ENCODE results near the gene PGK1.
"Not testable (repeated sequence)": the region's sequence is repeated elsewhere in the genome, so short reads cannot be mapped to it uniquely, and the experiment has no call there.

PGK1 gene

DNA sequence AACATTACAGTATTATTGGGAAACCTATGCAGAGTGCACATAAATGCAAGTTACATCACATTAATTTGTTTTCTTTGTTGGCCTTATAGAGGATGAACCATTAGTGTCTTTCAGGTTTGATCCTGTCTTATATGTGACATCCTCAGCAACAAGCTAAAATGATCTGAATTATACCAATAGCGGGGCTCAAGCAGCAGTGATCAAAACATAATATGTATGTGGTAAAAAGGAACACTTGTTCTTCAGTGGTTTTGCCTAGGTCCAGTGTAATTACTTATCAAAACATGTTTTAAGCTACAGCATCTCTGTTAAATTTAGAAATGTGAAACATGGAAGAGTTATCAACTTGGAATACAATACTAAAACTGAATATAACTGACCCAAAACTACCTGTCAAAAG is 26.3 kb downstream of the PGK1 start:
- Histone ChIP-seq H3K9me3 (ENCODE audit: control insufficient read depth in 2 of 2, low read length in 2 of 2) (no peaks in the 10 kb centered on the region), H3K27me3 (ENCODE audit: control insufficient read depth in 2 of 2, insufficient read depth in 2 of 2, low read length in 2 of 2) (no peaks in the 10 kb centered on the region), H3K9ac (ENCODE audit: low read depth in 1 of 2, low read length in 2 of 2) (no peak overlapping the region), H3K4me3 (ENCODE audit: low read length in 2 of 2) (no peak overlapping the region), H3K4me1 (ENCODE audit: control insufficient read depth in 2 of 2, insufficient read depth in 2 of 2, low read length in 2 of 2) (no peaks in the 10 kb centered on the region), H3K36me3 (ENCODE audit: control insufficient read depth in 2 of 2, insufficient read depth in 2 of 2, low read length in 2 of 2) (peaks cover 6 to 25% of the 10 kb centered on the region in 2 donors), H3K27ac (ENCODE audit: low read depth in 2 of 2, low read length in 2 of 2) (no peak overlapping the region)

DNA sequence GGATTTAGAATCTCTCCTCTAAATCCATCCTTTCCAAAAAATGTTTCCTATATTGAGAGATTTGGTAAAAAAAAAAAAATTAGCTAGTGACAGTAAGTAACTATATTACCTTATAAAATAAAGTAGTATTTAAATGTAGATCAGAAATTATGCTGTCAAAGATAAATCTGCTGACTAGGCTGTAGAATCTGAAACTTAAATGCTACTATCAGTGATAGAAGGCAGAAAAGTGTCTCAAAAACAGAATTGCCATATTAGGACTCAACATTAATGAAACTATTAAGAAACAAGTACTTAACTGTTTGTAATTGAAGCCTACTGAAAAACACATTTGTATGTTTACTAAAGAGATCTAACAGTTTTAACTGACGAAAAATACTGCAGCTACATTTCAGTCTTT is 27.1 kb downstream of the PGK1 start:
- H3K4me3 ChIP-seq (ENCODE audit: low read length in 2 of 2): no peak overlapping the region
- H3K4me1 ChIP-seq (ENCODE audit: control insufficient read depth in 2 of 2, insufficient read depth in 2 of 2, low read length in 2 of 2): no peaks in the 10 kb centered on the region
- H3K27ac ChIP-seq (ENCODE audit: low read depth in 2 of 2, low read length in 2 of 2): no peak overlapping the region
- peaks cover 6 to 18% of the 10 kb centered on the region in 2 donors for H3K36me3 ChIP-seq (ENCODE audit: control insufficient read depth in 2 of 2, insufficient read depth in 2 of 2, low read length in 2 of 2)
- no peaks in the 10 kb centered on the region for H3K9me3 ChIP-seq (ENCODE audit: control insufficient read depth in 2 of 2, low read length in 2 of 2)
- no peak overlapping the region for H3K9ac ChIP-seq (ENCODE audit: low read depth in 1 of 2, low read length in 2 of 2)
- no peaks in the 10 kb centered on the region for H3K27me3 ChIP-seq (ENCODE audit: control insufficient read depth in 2 of 2, insufficient read depth in 2 of 2, low read length in 2 of 2)

DNA sequence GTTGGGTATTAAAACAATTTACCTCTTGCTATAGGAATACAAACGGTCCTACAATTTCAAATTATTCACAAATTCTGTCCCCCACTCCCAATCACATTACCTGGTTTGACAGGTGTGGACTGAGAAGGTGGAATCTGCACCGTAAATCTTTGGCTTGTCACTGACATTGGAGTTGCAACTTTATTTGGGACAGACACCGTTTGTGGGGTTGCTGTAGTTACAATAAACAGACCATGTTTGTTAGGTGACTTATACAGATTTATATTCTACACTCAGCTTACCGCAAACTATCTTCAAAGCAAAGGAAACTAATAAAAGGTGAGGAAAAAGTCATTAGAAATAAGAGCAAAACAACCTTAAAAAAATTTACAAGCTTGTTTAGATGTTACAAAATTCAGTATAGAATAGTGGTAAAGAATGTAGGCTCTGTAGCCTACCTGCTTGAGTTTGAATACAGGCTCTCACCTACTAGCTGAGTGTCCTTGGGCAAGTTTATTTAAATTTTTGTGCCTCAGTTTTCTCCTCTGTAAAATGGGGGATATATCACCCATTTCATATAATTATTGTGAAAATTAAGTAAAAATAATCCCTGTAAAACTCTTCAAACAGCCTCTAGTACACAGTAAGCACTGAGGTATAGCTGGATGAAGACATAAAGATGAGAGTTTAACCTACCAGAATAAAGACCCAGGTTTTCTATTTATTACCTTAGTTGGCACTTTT is 29.4 kb downstream of the PGK1 start:
- Histone ChIP-seq H3K4me3 (ENCODE audit: low read length in 2 of 2) (no peak overlapping the region), H3K9ac (ENCODE audit: low read depth in 1 of 2, low read length in 2 of 2) (no peak overlapping the region), H3K9me3 (ENCODE audit: control insufficient read depth in 2 of 2, low read length in 2 of 2) (no peaks in the 10 kb centered on the region), H3K36me3 (ENCODE audit: control insufficient read depth in 2 of 2, insufficient read depth in 2 of 2, low read length in 2 of 2) (peaks cover 6 to 14% of the 10 kb centered on the region in 2 donors), H3K27ac (ENCODE audit: low read depth in 2 of 2, low read length in 2 of 2) (no peak overlapping the region), H3K27me3 (ENCODE audit: control insufficient read depth in 2 of 2, insufficient read depth in 2 of 2, low read length in 2 of 2) (no peaks in the 10 kb centered on the region), H3K4me1 (ENCODE audit: control insufficient read depth in 2 of 2, insufficient read depth in 2 of 2, low read length in 2 of 2) (no peaks in the 10 kb centered on the region)

DNA sequence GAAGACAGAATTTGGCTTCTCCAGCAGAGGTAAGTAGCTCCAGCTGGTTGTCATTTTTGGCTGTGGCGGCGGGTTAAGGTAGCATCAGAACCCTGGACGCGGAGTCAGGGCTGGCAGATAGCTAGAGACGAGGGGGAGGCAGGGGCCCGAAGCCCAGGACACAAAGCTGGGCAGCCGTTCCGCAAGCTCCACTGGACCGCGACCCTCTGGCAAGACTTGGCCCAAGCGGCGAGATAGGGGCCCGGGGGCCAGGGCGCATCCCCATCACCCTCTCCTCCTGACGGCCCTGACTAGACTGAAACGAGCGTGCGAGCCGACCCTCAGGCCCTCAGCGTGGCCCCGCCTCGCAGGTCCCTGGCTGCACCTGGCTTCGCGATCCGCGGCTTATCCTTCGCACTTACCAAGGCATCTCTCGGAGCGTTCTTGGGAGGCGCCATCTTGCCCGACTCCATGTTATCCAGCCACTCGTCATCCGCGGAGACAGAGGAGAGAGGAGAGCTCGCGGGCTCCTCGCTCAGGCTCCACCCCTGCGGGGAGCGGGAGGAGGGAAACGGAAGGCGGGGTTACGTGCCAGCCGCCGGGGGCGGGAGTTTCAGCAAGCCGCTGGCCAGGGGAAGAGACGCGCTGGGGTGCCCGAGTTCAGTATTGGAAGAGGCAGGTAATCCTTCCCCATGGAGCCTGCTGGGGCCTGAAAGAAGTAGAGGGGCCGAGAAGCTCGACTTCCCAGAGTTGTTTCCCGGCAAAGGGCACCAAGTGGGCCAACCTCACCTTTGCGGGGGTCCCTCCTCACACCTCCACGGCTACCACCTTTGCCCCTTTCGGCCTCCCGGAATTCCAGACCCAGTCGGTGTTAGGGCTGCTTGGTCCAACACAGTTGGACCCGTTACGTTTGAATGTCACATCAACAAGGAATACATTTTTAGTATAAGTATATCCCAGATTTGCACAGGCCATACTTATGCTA is 35.4 kb downstream of the PGK1 start, which contains the start of gene TAF9B:
TAF9B (minus strand) TSS at position 491 of the 964 bp plus-strand sequence; CDS start at position 452, 39 bp downstream.
- peak within 1 kb of the TSS; percentile 24 to 66 for H3K9ac ChIP-seq (ENCODE audit: low read depth in 1 of 2, low read length in 2 of 2)
- H3K36me3 ChIP-seq (ENCODE audit: control insufficient read depth in 2 of 2, insufficient read depth in 2 of 2, low read length in 2 of 2): no peaks in the 10 kb centered on the region
- H3K4me3 ChIP-seq (ENCODE audit: low read length in 2 of 2): peak within 1 kb of the TSS; percentile 76 to 78
- no peaks in the 10 kb centered on the region for H3K9me3 ChIP-seq (ENCODE audit: control insufficient read depth in 2 of 2, low read length in 2 of 2)
- H3K27me3 ChIP-seq (ENCODE audit: control insufficient read depth in 2 of 2, insufficient read depth in 2 of 2, low read length in 2 of 2): no peaks in the 10 kb centered on the region
- H3K4me1 ChIP-seq (ENCODE audit: control insufficient read depth in 2 of 2, insufficient read depth in 2 of 2, low read length in 2 of 2): no peaks in the 10 kb centered on the region
- peak within 1 kb of the TSS; percentile 46 to 48 for H3K27ac ChIP-seq (ENCODE audit: low read depth in 2 of 2, low read length in 2 of 2)

- H3K36me3 ChIP-seq (ENCODE audit: control insufficient read depth in 2 of 2, insufficient read depth in 2 of 2, low read length in 2 of 2): no peaks in the 10 kb centered on the region
- no peak overlapping the region for H3K27ac ChIP-seq (ENCODE audit: low read depth in 2 of 2, low read length in 2 of 2)
- no peak overlapping the region for H3K4me3 ChIP-seq (ENCODE audit: low read length in 2 of 2)
- no peak overlapping the region for H3K9ac ChIP-seq (ENCODE audit: low read depth in 1 of 2, low read length in 2 of 2)
- H3K27me3 ChIP-seq (ENCODE audit: control insufficient read depth in 2 of 2, insufficient read depth in 2 of 2, low read length in 2 of 2): no peaks in the 10 kb centered on the region
- H3K9me3 ChIP-seq (ENCODE audit: control insufficient read depth in 2 of 2, low read length in 2 of 2): no peaks in the 10 kb centered on the region
- no peaks in the 10 kb centered on the region for H3K4me1 ChIP-seq (ENCODE audit: control insufficient read depth in 2 of 2, insufficient read depth in 2 of 2, low read length in 2 of 2)
Measured at GRCh38 chrX:78140206-78140605, 36.2 kb downstream of the PGK1 start.

DNA sequence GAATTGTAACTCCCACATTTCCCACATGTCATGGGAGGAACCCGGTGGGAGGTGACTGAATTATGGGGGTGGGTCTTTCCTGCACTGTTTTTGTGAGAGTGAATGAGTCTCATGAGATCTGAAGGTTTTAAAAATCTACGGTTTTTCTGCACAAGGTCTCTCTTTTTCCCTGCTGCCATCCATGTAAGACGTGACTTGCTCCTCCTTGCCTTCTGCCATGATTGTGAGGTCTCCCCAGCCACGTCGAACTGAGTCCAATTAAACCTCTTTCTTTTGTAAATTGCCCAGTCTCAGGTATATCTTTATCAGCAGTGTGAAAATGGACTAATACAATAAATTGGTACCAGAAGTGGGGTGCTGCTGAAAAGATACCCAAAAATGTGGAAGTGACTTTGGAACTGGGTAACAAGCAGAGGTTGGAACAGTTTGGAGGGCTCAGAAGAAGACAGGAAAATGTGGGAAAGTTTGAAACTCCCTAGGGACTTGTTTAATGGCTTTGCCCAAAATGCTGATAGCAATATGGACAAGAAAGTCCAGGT is 43.0 kb downstream of the PGK1 start:
- H3K27ac ChIP-seq (ENCODE audit: low read depth in 2 of 2, low read length in 2 of 2); H3K9ac ChIP-seq (ENCODE audit: low read depth in 1 of 2, low read length in 2 of 2); H3K27me3 ChIP-seq (ENCODE audit: control insufficient read depth in 2 of 2, insufficient read depth in 2 of 2, low read length in 2 of 2); H3K9me3 ChIP-seq (ENCODE audit: control insufficient read depth in 2 of 2, low read length in 2 of 2); H3K4me3 ChIP-seq (ENCODE audit: low read length in 2 of 2); H3K36me3 ChIP-seq (ENCODE audit: control insufficient read depth in 2 of 2, insufficient read depth in 2 of 2, low read length in 2 of 2); H3K4me1 ChIP-seq (ENCODE audit: control insufficient read depth in 2 of 2, insufficient read depth in 2 of 2, low read length in 2 of 2): not testable (repeated sequence)

DNA sequence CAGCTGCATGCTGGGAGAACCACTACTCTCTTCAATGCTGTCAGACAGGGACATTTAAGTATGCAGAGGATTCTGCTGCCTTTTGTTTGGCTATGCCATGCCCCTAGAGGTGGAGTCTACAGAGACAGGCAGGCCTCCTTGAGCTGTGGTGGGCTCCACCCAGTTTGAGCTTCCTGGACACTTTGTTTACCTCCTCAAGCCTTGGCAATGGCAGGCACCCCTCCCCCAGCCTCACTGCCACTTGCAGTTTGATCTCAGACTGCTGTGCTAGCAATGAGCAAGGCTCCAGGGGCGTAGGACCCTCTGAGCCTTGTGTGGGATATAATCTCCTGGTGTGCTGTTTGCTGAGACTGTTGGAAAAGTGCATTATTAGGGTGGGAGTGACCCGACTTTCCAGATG is 53.3 kb downstream of the PGK1 start:
- H3K4me1 ChIP-seq (ENCODE audit: control insufficient read depth in 2 of 2, insufficient read depth in 2 of 2, low read length in 2 of 2); H3K36me3 ChIP-seq (ENCODE audit: control insufficient read depth in 2 of 2, insufficient read depth in 2 of 2, low read length in 2 of 2); H3K9ac ChIP-seq (ENCODE audit: low read depth in 1 of 2, low read length in 2 of 2); H3K9me3 ChIP-seq (ENCODE audit: control insufficient read depth in 2 of 2, low read length in 2 of 2); H3K27me3 ChIP-seq (ENCODE audit: control insufficient read depth in 2 of 2, insufficient read depth in 2 of 2, low read length in 2 of 2); H3K27ac ChIP-seq (ENCODE audit: low read depth in 2 of 2, low read length in 2 of 2); H3K4me3 ChIP-seq (ENCODE audit: low read length in 2 of 2): not testable (repeated sequence)

DNA sequence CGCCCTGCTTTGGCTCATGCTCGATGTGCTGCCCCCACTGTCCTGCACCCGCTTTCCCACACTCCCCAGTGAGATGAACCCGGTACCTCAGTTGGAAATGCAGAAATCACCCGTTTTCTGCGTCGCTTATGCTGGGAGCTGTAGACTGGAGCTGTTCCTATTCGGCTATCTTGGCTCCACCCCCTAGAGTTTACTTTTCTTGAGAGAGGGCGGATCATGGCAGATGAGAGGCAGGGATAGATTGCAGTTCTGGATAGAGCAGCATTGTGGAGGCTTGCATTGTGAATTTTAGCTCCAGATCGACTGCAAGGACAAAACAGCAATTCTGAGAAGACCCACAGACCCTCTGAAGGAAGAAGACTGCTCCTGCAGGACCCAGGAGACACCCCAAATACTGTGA is 53.8 kb downstream of the PGK1 start:
- not testable (repeated sequence) for H3K9me3 ChIP-seq (ENCODE audit: control insufficient read depth in 2 of 2, low read length in 2 of 2); H3K36me3 ChIP-seq (ENCODE audit: control insufficient read depth in 2 of 2, insufficient read depth in 2 of 2, low read length in 2 of 2); H3K4me3 ChIP-seq (ENCODE audit: low read length in 2 of 2); H3K27ac ChIP-seq (ENCODE audit: low read depth in 2 of 2, low read length in 2 of 2); H3K27me3 ChIP-seq (ENCODE audit: control insufficient read depth in 2 of 2, insufficient read depth in 2 of 2, low read length in 2 of 2); H3K9ac ChIP-seq (ENCODE audit: low read depth in 1 of 2, low read length in 2 of 2); H3K4me1 ChIP-seq (ENCODE audit: control insufficient read depth in 2 of 2, insufficient read depth in 2 of 2, low read length in 2 of 2)

- H3K4me1 ChIP-seq (ENCODE audit: control insufficient read depth in 2 of 2, insufficient read depth in 2 of 2, low read length in 2 of 2); H3K9me3 ChIP-seq (ENCODE audit: control insufficient read depth in 2 of 2, low read length in 2 of 2); H3K4me3 ChIP-seq (ENCODE audit: low read length in 2 of 2); H3K9ac ChIP-seq (ENCODE audit: low read depth in 1 of 2, low read length in 2 of 2); H3K27me3 ChIP-seq (ENCODE audit: control insufficient read depth in 2 of 2, insufficient read depth in 2 of 2, low read length in 2 of 2); H3K36me3 ChIP-seq (ENCODE audit: control insufficient read depth in 2 of 2, insufficient read depth in 2 of 2, low read length in 2 of 2); H3K27ac ChIP-seq (ENCODE audit: low read depth in 2 of 2, low read length in 2 of 2): not testable (repeated sequence)
Measured at GRCh38 chrX:78160711-78161110, 56.7 kb downstream of the PGK1 start.

- not testable (repeated sequence) for H3K27ac ChIP-seq (ENCODE audit: low read depth in 2 of 2, low read length in 2 of 2); H3K9me3 ChIP-seq (ENCODE audit: control insufficient read depth in 2 of 2, low read length in 2 of 2); H3K9ac ChIP-seq (ENCODE audit: low read depth in 1 of 2, low read length in 2 of 2); H3K36me3 ChIP-seq (ENCODE audit: control insufficient read depth in 2 of 2, insufficient read depth in 2 of 2, low read length in 2 of 2); H3K4me1 ChIP-seq (ENCODE audit: control insufficient read depth in 2 of 2, insufficient read depth in 2 of 2, low read length in 2 of 2); H3K27me3 ChIP-seq (ENCODE audit: control insufficient read depth in 2 of 2, insufficient read depth in 2 of 2, low read length in 2 of 2); H3K4me3 ChIP-seq (ENCODE audit: low read length in 2 of 2)
Measured at GRCh38 chrX:78163175-78163574, 59.1 kb downstream of the PGK1 start.
